WI38 (cell line): ENCODE results near the gene VPS45.

ENCODE experiments used
- H3K4me3 ChIP-seq: 2 replicates; pipeline ENCODE4 v1.5.1; 2011; ENCODE audit warnings: low read depth, mild to moderate bottlenecking, control low read depth, low read length
- TF ChIP-seq, protein P1 (sequence below): IDR thresholded peaks from 2 replicates; pipeline ENCODE4 v1.5.1; 2012; ENCODE audit warnings: low read depth, mild to moderate bottlenecking, control low read depth, low read length

Gene VPS45

DNA sequence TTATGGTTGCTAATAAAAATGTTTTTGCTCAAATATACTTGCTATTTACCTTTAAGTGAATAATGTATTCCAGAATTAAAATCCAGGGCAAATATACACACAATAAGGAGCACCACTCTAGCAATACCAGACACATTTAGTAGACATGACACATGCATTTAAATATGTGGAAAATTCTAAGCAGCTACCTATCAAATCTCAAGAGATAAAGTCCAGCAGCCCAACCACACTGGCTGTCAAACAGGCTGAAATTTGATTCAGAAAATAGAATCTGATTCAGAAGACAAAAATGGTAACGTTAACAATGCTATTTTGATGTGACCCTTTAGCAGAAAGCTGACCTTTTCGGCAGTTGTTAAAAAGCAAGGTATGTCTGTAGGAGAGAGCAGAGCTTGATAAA, 124.4 kb downstream of the VPS45 start:
- TF ChIP-seq, protein P1, sequence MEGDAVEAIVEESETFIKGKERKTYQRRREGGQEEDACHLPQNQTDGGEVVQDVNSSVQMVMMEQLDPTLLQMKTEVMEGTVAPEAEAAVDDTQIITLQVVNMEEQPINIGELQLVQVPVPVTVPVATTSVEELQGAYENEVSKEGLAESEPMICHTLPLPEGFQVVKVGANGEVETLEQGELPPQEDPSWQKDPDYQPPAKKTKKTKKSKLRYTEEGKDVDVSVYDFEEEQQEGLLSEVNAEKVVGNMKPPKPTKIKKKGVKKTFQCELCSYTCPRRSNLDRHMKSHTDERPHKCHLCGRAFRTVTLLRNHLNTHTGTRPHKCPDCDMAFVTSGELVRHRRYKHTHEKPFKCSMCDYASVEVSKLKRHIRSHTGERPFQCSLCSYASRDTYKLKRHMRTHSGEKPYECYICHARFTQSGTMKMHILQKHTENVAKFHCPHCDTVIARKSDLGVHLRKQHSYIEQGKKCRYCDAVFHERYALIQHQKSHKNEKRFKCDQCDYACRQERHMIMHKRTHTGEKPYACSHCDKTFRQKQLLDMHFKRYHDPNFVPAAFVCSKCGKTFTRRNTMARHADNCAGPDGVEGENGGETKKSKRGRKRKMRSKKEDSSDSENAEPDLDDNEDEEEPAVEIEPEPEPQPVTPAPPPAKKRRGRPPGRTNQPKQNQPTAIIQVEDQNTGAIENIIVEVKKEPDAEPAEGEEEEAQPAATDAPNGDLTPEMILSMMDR: no peak
- no peak overlapping the region for H3K4me3 ChIP-seq

DNA sequence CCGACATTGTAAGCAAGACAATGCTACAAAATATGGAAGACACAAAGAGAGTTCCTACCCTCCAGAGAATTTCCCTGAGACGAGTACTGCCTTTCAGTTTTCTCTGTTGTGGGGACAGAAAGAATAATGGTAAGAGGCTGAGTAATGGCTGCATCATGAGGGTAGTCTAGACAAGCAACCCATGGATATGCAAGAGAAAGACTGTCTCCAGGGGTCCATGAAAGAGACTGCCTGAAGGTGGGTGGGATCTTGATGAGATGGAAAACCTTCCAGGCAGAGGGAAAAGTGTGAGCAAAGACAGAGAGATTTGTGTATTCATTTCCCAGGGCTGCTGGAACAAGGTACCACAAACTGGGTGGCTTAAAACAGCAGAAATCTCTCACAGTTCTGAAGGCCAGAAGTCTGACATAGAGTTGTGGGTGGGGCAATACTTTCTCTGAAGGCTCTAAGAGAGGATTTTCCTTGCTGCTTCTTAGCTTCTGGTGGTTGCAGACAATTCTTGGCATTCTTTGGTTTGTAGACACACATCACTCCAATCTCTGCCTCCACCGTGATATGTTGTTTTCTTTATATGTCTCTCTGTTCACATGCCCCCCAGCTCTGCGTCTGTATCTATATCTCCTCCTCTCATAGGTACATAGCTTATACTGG, 126.9 kb downstream of the VPS45 start:
- H3K4me3 ChIP-seq: no peak overlapping the region
- TF ChIP-seq, protein P1: no peak
